GM20431 (cell line): ENCODE data around the gene OR8D1.
"Not testable (repeated sequence)": the region's sequence is repeated elsewhere in the genome, so short reads cannot be mapped to it uniquely, and the experiment has no call there.

ENCODE experiments used
- in situ Hi-C: fragments of 300-500 bp; cut with MseI, MboI; formaldehyde crosslinking; loops from one replicate; pipeline ENCODE4 v1.15.0; 2020; ENCODE audit warnings: low sequenced_read_pairs; ENCODE audit not compliant: unreplicated experiment

The OR8D1 gene

GRCh38 chr11:124294687-124295086 is 19.1 kb downstream of the OR8D1 start:
- in situ Hi-C loops = no loop called here

DNA sequence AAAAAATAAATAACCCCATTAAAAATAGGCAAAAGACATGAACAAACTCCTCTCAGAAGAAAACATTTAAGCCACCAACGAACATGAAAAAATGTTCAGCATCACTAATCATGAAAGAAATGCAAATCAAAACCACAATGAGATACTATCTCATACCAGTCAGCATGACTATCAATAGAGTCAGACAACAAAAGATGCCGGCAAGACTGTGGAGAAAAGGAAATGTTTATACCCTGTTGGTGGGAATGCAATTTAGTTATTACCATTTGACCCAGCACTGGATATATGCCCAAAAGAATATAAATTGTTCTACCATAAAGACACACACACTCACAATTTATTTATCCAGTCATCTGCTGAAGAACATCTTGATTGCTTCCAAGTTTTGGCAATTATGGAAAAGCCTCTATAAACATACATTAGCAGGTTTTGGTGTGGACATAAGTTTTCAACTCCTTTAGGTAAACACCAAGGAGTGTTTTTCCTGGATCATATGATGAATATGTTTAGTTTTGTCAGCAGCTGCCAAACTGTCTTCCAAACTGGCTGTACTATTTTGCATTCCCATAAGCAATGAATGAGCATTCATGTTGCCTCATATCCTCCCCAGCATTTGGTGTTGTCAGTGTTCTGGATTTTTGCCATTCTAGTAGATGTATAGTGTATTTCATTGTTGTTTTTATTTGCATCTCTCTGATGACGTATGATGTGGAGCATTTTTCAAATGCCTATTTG is 28.0 kb downstream of the OR8D1 start:
- in situ Hi-C loops = no loop called here

DNA sequence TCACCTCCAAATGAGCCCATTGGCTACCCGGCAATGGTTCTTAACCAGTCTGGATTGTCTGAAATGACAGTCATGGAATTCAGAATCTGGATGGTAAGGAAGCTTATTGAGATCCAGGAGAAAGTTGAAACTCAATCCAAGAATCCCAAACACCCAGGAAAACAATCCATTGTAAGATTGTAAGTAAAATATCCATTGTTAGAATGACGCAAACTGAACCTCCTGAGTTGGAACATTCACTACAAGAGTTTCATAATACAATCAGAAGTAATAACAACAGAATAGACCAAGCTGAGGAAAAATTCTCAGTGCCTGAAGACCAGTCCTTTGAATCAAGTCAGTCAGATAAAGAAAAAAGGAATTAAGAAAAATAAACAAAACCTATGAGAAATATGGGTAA is 35.5 kb downstream of the OR8D1 start:
- in situ Hi-C loops = no loop called here

GRCh38 chr11:124277804-124278203 is 35.9 kb downstream of the OR8D1 start:
- in situ Hi-C loops = no loop called here

DNA sequence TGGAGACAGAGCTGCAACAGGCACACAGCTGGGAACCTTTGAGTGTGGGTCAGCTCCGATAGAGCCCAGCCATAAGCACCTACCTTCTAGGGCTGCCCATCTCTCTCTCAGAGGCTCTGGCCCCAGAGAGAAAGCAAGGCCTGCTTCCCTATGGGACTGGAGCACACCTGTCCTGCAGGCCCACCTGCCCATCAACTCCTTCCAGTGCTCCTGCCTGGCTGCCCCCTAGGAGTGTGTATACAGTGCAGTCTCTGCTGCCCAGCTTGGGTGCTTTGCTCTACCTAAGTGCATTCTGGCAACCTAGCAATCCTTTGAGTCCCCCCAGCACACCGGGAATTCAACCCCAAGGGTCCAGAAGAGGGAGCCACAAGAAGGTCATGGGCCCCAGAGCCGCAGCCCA is 36.5 kb downstream of the OR8D1 start:
- in situ Hi-C loops = no loop called here

GRCh38 chr11:124276081-124276480 is 37.7 kb downstream of the OR8D1 start:
- in situ Hi-C loops = no loop called here

GRCh38 chr11:124274000-124274399 is 39.7 kb downstream of the OR8D1 start:
- in situ Hi-C loops = no loop called here

DNA sequence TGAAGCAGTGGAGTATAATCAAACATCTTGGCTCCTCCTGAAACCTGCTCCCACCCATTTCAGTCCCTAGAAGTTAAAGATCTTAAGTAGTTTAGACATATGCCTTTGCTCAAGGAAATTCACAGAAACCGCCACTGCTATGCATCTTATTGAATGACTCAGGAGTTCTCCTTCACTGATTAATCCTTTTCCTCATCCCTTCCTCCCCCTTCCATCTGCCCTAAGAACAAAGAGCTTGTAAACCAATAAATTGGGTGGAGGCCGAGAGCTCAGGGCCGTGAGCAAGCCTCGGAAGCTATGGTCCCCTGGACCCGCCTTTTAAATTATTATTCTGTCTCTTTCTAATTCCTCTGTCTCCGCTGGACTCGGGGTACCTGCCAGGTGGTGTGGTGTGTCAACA is 42.9 kb downstream of the OR8D1 start:
- in situ Hi-C loops = not testable (repeated sequence)

DNA sequence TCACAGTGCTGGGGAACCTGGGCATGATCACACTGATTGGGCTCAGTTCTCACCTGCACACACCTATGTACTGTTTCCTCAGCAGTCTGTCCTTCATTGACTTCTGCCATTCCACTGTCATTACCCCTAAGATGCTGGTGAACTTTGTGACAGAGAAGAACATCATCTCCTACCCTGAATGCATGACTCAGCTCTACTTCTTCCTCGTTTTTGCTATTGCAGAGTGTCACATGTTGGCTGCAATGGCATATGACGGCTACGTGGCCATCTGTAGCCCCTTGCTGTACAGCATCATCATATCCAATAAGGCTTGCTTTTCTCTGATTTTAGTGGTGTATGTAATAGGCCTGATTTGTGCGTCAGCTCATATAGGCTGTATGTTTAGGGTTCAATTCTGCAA is 48.7 kb downstream of the OR8D1 start:
- in situ Hi-C loops = not testable (repeated sequence)

DNA sequence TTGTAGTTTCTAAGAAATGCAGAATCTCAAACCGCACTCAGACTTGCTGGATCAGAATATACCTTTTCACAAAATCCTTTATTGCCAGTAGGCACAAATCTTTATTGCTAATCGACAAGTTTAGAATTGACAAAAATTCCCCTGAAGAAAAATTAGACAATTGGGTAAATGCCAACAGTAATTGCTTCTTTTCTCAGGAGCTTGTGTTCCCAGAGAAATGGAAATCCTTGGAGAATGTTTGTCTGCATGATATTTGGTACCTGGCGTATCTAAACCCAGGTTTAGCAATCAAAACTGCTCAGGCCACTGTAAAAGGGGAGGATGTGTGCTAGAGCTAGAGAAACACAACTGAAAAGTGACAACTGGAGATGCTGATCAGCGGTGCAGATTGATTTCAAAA is 57.7 kb downstream of the OR8D1 start, which contains the start of gene OR8G5:
Gene OR8G5, plus strand, starts transcription at position 301 of the 400 bp plus-strand sequence. CDS start 8,556 bp downstream, outside the sequence.
- in situ Hi-C loops = no loop called here
